ENCODE measurements around the gene MGP.

DNA sequence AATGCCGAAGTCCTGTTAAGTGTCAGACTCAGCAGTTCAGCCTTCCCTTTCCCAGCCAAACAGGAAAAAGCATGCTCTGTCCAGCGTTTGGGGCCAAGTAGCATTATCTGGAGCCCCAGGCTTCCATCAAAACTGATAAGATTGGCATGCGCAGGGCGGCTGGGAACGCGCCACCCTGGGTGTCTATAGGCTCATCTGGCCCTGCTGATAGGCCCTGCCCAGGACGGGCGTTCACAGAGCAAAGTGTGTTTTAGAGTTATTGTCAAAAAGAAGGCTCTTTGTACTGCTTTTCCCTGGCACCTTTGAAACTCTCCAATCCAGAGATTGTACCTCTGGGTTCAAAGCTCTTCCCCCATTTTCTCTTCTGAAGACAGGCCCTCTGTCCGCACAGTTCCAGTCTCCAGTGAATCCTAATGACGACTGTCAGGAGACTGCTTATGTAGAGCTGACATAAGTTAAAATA lies 42.2 kb downstream of the MGP start, which contains the start of gene ART4:
- TF ChIP-seq, protein P1, sequence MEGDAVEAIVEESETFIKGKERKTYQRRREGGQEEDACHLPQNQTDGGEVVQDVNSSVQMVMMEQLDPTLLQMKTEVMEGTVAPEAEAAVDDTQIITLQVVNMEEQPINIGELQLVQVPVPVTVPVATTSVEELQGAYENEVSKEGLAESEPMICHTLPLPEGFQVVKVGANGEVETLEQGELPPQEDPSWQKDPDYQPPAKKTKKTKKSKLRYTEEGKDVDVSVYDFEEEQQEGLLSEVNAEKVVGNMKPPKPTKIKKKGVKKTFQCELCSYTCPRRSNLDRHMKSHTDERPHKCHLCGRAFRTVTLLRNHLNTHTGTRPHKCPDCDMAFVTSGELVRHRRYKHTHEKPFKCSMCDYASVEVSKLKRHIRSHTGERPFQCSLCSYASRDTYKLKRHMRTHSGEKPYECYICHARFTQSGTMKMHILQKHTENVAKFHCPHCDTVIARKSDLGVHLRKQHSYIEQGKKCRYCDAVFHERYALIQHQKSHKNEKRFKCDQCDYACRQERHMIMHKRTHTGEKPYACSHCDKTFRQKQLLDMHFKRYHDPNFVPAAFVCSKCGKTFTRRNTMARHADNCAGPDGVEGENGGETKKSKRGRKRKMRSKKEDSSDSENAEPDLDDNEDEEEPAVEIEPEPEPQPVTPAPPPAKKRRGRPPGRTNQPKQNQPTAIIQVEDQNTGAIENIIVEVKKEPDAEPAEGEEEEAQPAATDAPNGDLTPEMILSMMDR (IDR thresholded peaks at IDR 0.05): no peak
- TF ChIP-seq POLR2A (IDR thresholded peaks at IDR 0.05) (no peak), EP300 (IDR thresholded peaks at IDR 0.05) (peak in 1 of 4 donors; percentile 52), POLR2AphosphoS5 (IDR thresholded peaks at IDR 0.05) (peak in 1 of 2 donors; percentile 33)
